Adrenal gland (tissue), 12 donors: ENCODE data around the gene DHRS1. TPM values are rescaled to one million over a fixed set of nuclear protein-coding genes. Genes with fewer than 3 reads are reported as not detected.

Experiments used
- DNase-seq, 7 donors: peaks; one replicate each; pipeline ENCODE4 v3.0.0-alpha.2; 2019 to 2020
- H3K27ac ChIP-seq, 5 donors: fragments of 200-600 bp; sonication (generic) in 4 of 5; 1 replicate in 3 of 5; 2 replicates in 2 of 5; pipeline versions ENCODE4 v1.5.1 to v1.8.0; 2016 to 2020; ENCODE audit warnings: mild to moderate bottlenecking in 1 of 5
- H3K27me3 ChIP-seq: fragments of 200-600 bp; 2 replicates; pipeline ENCODE4 v1.8.0; 2021
- H3K36me3 ChIP-seq, 2 donors: fragments of 200-600 bp; replicated peaks in 1 of 2; 1 replicate in 1 of 2; 2 replicates in 1 of 2; pipeline versions ENCODE4 v1.5.1 to v1.8.0; 2018 to 2022
- H3K4me1 ChIP-seq, 2 donors: fragments of 200-600 bp; replicated peaks in 1 of 2; 1 replicate in 1 of 2; 2 replicates in 1 of 2; pipeline versions ENCODE4 v1.5.1 to v1.8.0; 2018 to 2021
- H3K4me3 ChIP-seq, 4 donors: fragments of 200-600 bp; sonication (generic) in 3 of 4; one replicate each; pipeline ENCODE4 v1.5.1; 2016 to 2018
- H3K9me3 ChIP-seq, 3 donors: fragments of 200-600 bp; sonication (generic) in 1 of 3; replicated peaks in 1 of 3; 1 replicate in 2 of 3; 2 replicates in 1 of 3; pipeline versions ENCODE4 v1.5.1 to v1.8.0; 2016 to 2021
- CTCF ChIP-seq, 6 experiments: fragments of 450-650 bp in 4 of 6; fragments of 200-600 bp in 2 of 6; sonication (generic) in 1 of 6; IDR thresholded peaks; 1 replicate in 5 of 6; 2 replicates in 1 of 6; pipeline versions ENCODE4 v1.5.1 to v1.8.0; 2016 to 2021; ENCODE audit warnings: antibody characterized with exemption in 6 of 6, mild to moderate bottlenecking in 2 of 6, moderate library complexity in 1 of 6
- POLR2A ChIP-seq, 2 donors: fragments of 450-650 bp; IDR thresholded peaks; one replicate each; pipeline ENCODE4 v1.6.1; 2017; ENCODE audit warnings: antibody characterized with exemption in 2 of 2, mild to moderate bottlenecking in 2 of 2, moderate library complexity in 1 of 2
- WGBS, 4 donors: extraction: QIAGEN DNeasy Blood & Tissue Kit in 2 of 4; methylation state at CpG; one replicate each; pipeline versions ENCODE4 v1.1.5 to v1.1.7; 2013 to 2017; 5-methylcytosine and 5-hydroxymethylcytosine counted together
- intact Hi-C, 2 donors: fragments of 100-400 bp; cut with DNase I; formaldehyde crosslinking; loops; one replicate each; pipeline versions ENCODE4 v1.14.1 to v1.15.0; 2022 to 2023
- polyA plus RNA-seq, 3 donors: library from polyadenylated mRNA; stranded (reverse); fragments of 200-250 nt in 2 of 3; fragments of 350-450 nt in 1 of 3; fragmentation: Illumina TruSeq in 1 of 3; extraction: RNeasy Lipid Tissue Mini Kit (QIAGEN cat#74804) in 1 of 3; gene quantifications; one replicate each; pipeline ENCODE4 v1.2.3, GENCODE V29; 2013 to 2014
- total RNA-seq, 9 donors: library from RNA; depleted of rRNA in 4 of 9; stranded (reverse); fragments of >200 nt in 4 of 9; fragments of 120-200 nt in 1 of 9; fragmentation: NEBNext Ultra II Directional in 1 of 9; extraction: Animal tissue kit (Norgen Biotek cat#: 25700) in 1 of 9; gene quantifications; one replicate each; pipeline versions ENCODE4 v1.1.0 to v1.2.4, GENCODE V29; 2013 to 2023
- donor health status: healthy with polysubstance abuse.
- donor health status: Bipolar disorder and iron deficiency.
- donor health status: DM: yes; HTN: yes; CAD: no.
- donor health status: DM: no; HTN: no; CAD: no.
- donor health status: DM: no; HTN: no; CAD: no.
- donor health status: DM: yes; HTN: yes; CAD: no.

DHRS1 gene
- total and polyA plus RNA-seq, 12 donors: 11.4 to 68.1 (median 36.8) TPM

- H3K9me3 ChIP-seq: no peaks in the 10 kb centered on the region
- peak overlapping the region in 1 of 5 donors; percentile 68 for H3K27ac ChIP-seq
- H3K27me3 ChIP-seq: no peaks in the 10 kb centered on the region
- 88 to 92% (median 90%) methylated on average over 11 to 18 of the region's 18 CpGs for WGBS, 4 donors
- intact Hi-C loops: no loop called here
- no peak overlapping the region for H3K4me3 ChIP-seq
- no peaks in the 10 kb centered on the region for H3K4me1 ChIP-seq
- no peak for DNase-seq
- no peak for TF ChIP-seq POLR2A (IDR thresholded peaks at IDR 0.05)
- no peak for TF ChIP-seq CTCF (IDR thresholded peaks at IDR 0.05)
- no peaks in the 10 kb centered on the region for H3K36me3 ChIP-seq
These were observed 40.9 kb downstream of the DHRS1 start for GRCh38 chr14:24258548-24259265.

GRCh38 chr14:24258119-24258518, 41.5 kb downstream of the DHRS1 start:
- Histone ChIP-seq H3K27me3 (no peaks in the 10 kb centered on the region), H3K27ac (peak overlapping the region in 1 of 5 donors; percentile 68), H3K9me3 (no peaks in the 10 kb centered on the region), H3K4me1 (no peaks in the 10 kb centered on the region), H3K4me3 (no peak overlapping the region), H3K36me3 (no peaks in the 10 kb centered on the region)
- intact Hi-C loops: no loop called here
- DNase-seq: no peak
- TF ChIP-seq POLR2A (IDR thresholded peaks at IDR 0.05) (no peak), CTCF (IDR thresholded peaks at IDR 0.05) (no peak)
- 88 to 91% (median 90%) methylated on average over 6 to 9 of the region's 9 CpGs for WGBS, 4 donors

GRCh38 chr14:24256960-24257359, 42.6 kb downstream of the DHRS1 start:
- Histone ChIP-seq H3K4me1 (no peaks in the 10 kb centered on the region), H3K27ac (peak overlapping the region in 1 of 5 donors; percentile 2), H3K9me3 (no peaks in the 10 kb centered on the region), H3K27me3 (no peaks in the 10 kb centered on the region), H3K4me3 (no peak overlapping the region), H3K36me3 (no peaks in the 10 kb centered on the region)
- WGBS, 4 donors: 68 to 77% (median 73%) methylated on average over 3 to 4 of the region's 4 CpGs
- DNase-seq: no peak
- intact Hi-C loops: no loop called here
- TF ChIP-seq POLR2A (IDR thresholded peaks at IDR 0.05): no peak
- no peak for TF ChIP-seq CTCF (IDR thresholded peaks at IDR 0.05)

GRCh38 chr14:24255931-24256711, 43.5 kb downstream of the DHRS1 start:
- Histone ChIP-seq H3K27ac (no peak overlapping the region), H3K4me1 (no peaks in the 10 kb centered on the region), H3K4me3 (no peak overlapping the region), H3K27me3 (no peaks in the 10 kb centered on the region), H3K9me3 (no peaks in the 10 kb centered on the region), H3K36me3 (no peaks in the 10 kb centered on the region)
- no peak for DNase-seq
- intact Hi-C loops: no loop called here
- 93 to 97% (median 95%) methylated on average over 9 to 12 of the region's 12 CpGs for WGBS, 4 donors
- TF ChIP-seq POLR2A (IDR thresholded peaks at IDR 0.05) (no peak), CTCF (IDR thresholded peaks at IDR 0.05) (no peak)
